LNCAP (cell line): ENCODE results near the gene CDKN2D.

Experiments
- CTCF ChIP-seq: fragments of 450-650 bp; IDR thresholded peaks from 2 replicates; pipeline ENCODE4 v1.5.1; 2017; ENCODE audit warnings: mild to moderate bottlenecking

CDKN2D gene

DNA sequence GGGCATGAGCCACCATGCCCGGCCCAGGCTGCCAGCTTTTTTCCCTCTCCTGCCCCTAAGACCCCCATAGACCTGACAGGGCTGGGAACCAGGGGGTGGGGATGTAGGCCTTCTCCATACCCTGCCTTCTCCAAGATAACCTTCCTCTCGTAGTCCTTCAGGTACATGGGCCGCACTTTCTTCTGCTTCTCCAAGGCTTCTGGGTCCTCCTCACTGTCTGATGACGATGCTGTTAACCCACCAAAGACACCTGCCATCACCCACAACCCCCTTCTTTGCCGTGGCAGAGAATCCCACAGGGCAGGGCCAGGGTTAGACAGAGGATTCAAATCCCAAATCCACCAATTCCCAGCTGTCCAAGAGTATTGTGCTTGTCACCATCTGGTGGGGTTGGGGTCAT is 6.2 kb downstream of the CDKN2D start:
- no peak for TF ChIP-seq CTCF

DNA sequence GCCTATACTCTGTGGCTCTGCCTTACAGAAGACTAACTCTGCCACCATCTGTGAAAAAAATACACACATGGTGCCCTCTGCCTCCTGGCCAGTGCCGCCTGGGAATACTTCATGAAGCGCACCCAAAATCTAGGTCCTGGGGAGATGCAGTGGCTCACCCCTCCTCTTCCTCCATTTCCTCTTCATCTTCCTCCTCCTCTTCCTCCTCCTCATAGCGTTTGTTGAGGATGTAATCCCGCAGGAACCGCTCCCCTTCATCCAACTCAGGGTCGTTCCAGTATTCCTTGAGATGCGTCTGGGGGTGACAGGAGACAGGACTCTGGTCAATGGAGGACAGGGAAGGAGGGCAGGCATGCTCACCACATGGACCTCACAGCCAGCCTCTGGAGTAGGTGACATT is 8.6 kb downstream of the CDKN2D start:
- no peak for TF ChIP-seq CTCF

DNA sequence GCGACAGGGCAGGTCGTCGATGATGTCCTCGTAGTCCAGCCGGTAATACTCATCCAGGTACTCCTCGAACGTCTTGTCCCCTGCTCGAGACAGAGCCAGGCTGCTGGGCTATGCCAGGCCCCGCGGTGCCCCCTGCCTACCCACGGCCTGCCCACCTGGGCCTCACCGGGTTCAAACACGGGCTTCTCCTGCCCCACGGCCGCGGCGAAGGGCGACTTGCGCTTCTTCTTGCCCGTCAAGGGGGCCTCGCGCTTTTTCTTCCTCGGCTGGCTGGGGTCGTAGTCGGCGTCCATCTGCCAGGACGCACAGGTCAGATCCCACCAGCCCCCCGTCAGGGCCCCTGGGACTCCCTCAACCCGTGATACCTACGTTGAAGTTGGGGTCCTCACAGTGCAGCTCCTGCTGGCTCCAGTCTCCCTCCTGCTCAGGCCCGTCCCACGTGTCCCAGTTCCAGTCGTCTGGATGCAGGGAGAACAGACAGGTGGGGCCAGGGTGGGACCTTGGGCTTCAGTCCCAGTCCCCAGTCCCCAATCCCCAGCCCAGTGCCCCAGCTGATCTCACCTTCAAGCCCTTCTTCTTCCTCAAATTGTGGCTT is 11.1 kb downstream of the CDKN2D start:
- TF ChIP-seq CTCF: no peak

DNA sequence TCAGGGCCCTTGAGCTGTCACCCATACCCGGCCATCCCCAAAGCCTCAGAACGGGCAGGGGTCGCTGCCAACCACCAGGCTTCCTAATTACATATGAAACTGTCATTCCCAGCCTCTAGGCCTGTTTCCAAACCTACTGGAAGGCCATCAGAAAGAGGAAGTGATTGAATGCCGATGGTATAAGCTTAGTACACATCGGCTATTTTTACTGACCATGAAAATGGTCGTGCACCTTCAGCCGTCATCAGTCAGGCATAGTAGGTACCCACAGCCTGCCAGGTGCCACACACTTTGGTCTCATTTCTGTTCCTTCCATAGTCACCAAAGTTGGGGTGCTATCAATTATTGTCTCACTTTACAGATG is 13.2 kb downstream of the CDKN2D start:
- no peak for TF ChIP-seq CTCF

GRCh38 chr19:10554760-10555609 is 13.8 kb downstream of the CDKN2D start:
- no peak for TF ChIP-seq CTCF

- TF ChIP-seq CTCF: no peak
Measured at GRCh38 chr19:10553943-10554381, 14.8 kb downstream of the CDKN2D start.

GRCh38 chr19:10553087-10553667 is 15.6 kb downstream of the CDKN2D start:
- no peak for TF ChIP-seq CTCF
